Activated T-cell treated with anti-CD3 and anti-CD28 coated beads, Interleukin-2, amount 50 U/mL, for 72 hours (primary cell): ENCODE results near the gene CKLF. TPM values are rescaled to one million over a fixed set of nuclear protein-coding genes. Genes with fewer than 3 reads are reported as not detected.
A peak's percentile ranks its signal among the peaks of the same experiment; 100 is the strongest.

Source experiments
- ATAC-seq, 2 donors: fragments of 150-1000 bp; cut with Tn5 transposase; replicated peaks in 1 of 2; 2 replicates each; pipeline ENCODE4 v1.10.0; 2021; ENCODE audit warnings: moderate library complexity in 2 of 2, mild to moderate bottlenecking in 1 of 2
- DNase-seq, 2 donors: peaks; one replicate each; pipeline ENCODE4 v3.0.0; 2021 to 2022; ENCODE audit warnings: mixed read lengths in 1 of 2
- H3K27ac Mint-ChIP-seq: one replicate; pipeline ENCODE4 v1.8.0; 2022; ENCODE audit warnings: mild to moderate bottlenecking, moderate library complexity, mixed read lengths
- H3K27me3 Mint-ChIP-seq: one replicate; pipeline ENCODE4 v1.8.0; 2022; ENCODE audit warnings: low read depth, mixed read lengths
- H3K36me3 Mint-ChIP-seq, 2 donors: one replicate each; pipeline ENCODE4 v1.8.0; 2022; ENCODE audit warnings: mixed read lengths in 2 of 2, mild to moderate bottlenecking in 1 of 2; ENCODE audit not compliant: insufficient read depth in 2 of 2
- H3K4me1 Mint-ChIP-seq: one replicate; pipeline ENCODE4 v1.8.0; 2022; ENCODE audit warnings: low read depth, mixed read lengths
- H3K4me3 Mint-ChIP-seq, 2 donors: one replicate each; pipeline ENCODE4 v1.8.0; 2022; ENCODE audit warnings: mild to moderate bottlenecking in 2 of 2, mixed read lengths in 2 of 2, moderate library complexity in 2 of 2
- H3K9me3 Mint-ChIP-seq, 2 donors: one replicate each; pipeline ENCODE4 v1.8.0; 2022; ENCODE audit warnings: mixed read lengths in 2 of 2
- total RNA-seq, 2 donors: library from RNA; stranded (reverse); gene quantifications; one replicate each; pipeline ENCODE4 v1.2.3, GENCODE V29; 2022

The CKLF gene
- total RNA-seq: 100 to 1,000 TPM; 163 to 172 TPM

- Mint-ChIP-seq H3K36me3 (peaks cover 17 to 32% of the 10 kb centered on the region in 2 donors), H3K4me1 (peaks cover 77% of the 10 kb centered on the region), H3K4me3 (peak within 1 kb of the TSS; percentile 90 to 95), H3K27ac (peak within 1 kb of the TSS; percentile 99), H3K27me3 (no peaks in the 10 kb centered on the region), H3K9me3 (no peaks in the 10 kb centered on the region)
- peak; percentile 91 to 96 for DNase-seq
- ATAC-seq: peak; percentile 73 to 79
Measured at GRCh38 chr16:66552286-66553177, at the start of gene CKLF. Gene CKLF, plus strand, starts transcription at chr16:66552576. Its CDS starts 140 bp downstream, at chr16:66552716.

GRCh38 chr16:66503030-66503429 is 49.3 kb upstream of the CKLF start:
- Mint-ChIP-seq H3K36me3 (no peaks in the 10 kb centered on the region), H3K9me3 (no peaks in the 10 kb centered on the region), H3K4me1 (no peaks in the 10 kb centered on the region), H3K27me3 (no peaks in the 10 kb centered on the region), H3K27ac (no peak overlapping the region), H3K4me3 (no peak overlapping the region)
- no peak for ATAC-seq
- DNase-seq: no peak

GRCh38 chr16:66503612-66504011 is 48.8 kb upstream of the CKLF start:
- Mint-ChIP-seq H3K27me3 (no peaks in the 10 kb centered on the region), H3K9me3 (no peaks in the 10 kb centered on the region), H3K4me3 (no peak overlapping the region), H3K36me3 (no peaks in the 10 kb centered on the region), H3K4me1 (no peaks in the 10 kb centered on the region), H3K27ac (no peak overlapping the region)
- ATAC-seq: no peak
- no peak for DNase-seq

GRCh38 chr16:66507731-66508239 is 44.6 kb upstream of the CKLF start:
- Mint-ChIP-seq H3K9me3 (no peaks in the 10 kb centered on the region), H3K27ac (no peak overlapping the region), H3K36me3 (no peaks in the 10 kb centered on the region), H3K4me1 (peaks cover 4% of the 10 kb centered on the region), H3K4me3 (no peak overlapping the region), H3K27me3 (no peaks in the 10 kb centered on the region)
- ATAC-seq (no peak), DNase-seq (no peak)

GRCh38 chr16:66508248-66508913 is 44.0 kb upstream of the CKLF start:
- ATAC-seq: peak in 1 of 2 donors; percentile 33
- Mint-ChIP-seq H3K27ac (no peak overlapping the region), H3K27me3 (no peaks in the 10 kb centered on the region), H3K36me3 (no peaks in the 10 kb centered on the region), H3K4me3 (no peak overlapping the region), H3K9me3 (no peaks in the 10 kb centered on the region), H3K4me1 (peaks cover 4% of the 10 kb centered on the region)
- DNase-seq: no peak

GRCh38 chr16:66508914-66509496 is 43.4 kb upstream of the CKLF start:
- H3K27ac Mint-ChIP-seq: no peak overlapping the region

GRCh38 chr16:66509576-66509975 is 42.8 kb upstream of the CKLF start:
- H3K36me3 Mint-ChIP-seq: no peaks in the 10 kb centered on the region
- H3K27me3 Mint-ChIP-seq: no peaks in the 10 kb centered on the region
- DNase-seq (no peak), ATAC-seq (no peak)
- no peak overlapping the region for H3K27ac Mint-ChIP-seq
- no peak overlapping the region for H3K4me3 Mint-ChIP-seq
- H3K4me1 Mint-ChIP-seq: peaks cover 4% of the 10 kb centered on the region
- H3K9me3 Mint-ChIP-seq: no peaks in the 10 kb centered on the region

More at GRCh38 chr16:66508914-66509496, 43.4 kb upstream of the CKLF start:
- DNase-seq: no peak
- Mint-ChIP-seq H3K4me3 (no peak overlapping the region), H3K4me1 (peaks cover 4% of the 10 kb centered on the region), H3K36me3 (no peaks in the 10 kb centered on the region), H3K9me3 (no peaks in the 10 kb centered on the region), H3K27me3 (no peaks in the 10 kb centered on the region)
- no peak for ATAC-seq

- DNase-seq: no peak
- Mint-ChIP-seq H3K4me1 (peaks cover 9% of the 10 kb centered on the region), H3K27ac (no peak overlapping the region), H3K9me3 (no peaks in the 10 kb centered on the region), H3K27me3 (no peaks in the 10 kb centered on the region), H3K4me3 (no peak overlapping the region), H3K36me3 (no peaks in the 10 kb centered on the region)
- no peak for ATAC-seq
Measured at GRCh38 chr16:66510298-66510697, 42.1 kb upstream of the CKLF start.

- Mint-ChIP-seq H3K27ac (no peak overlapping the region), H3K36me3 (no peaks in the 10 kb centered on the region), H3K4me3 (no peak overlapping the region), H3K4me1 (peaks cover 16% of the 10 kb centered on the region), H3K27me3 (no peaks in the 10 kb centered on the region), H3K9me3 (no peaks in the 10 kb centered on the region)
- ATAC-seq (no peak), DNase-seq (no peak)
Measured at GRCh38 chr16:66510711-66511601, 41.4 kb upstream of the CKLF start.

- H3K9me3 Mint-ChIP-seq: no peaks in the 10 kb centered on the region
- no peak overlapping the region for H3K4me3 Mint-ChIP-seq
- DNase-seq: no peak
- H3K36me3 Mint-ChIP-seq: no peaks in the 10 kb centered on the region
- H3K27ac Mint-ChIP-seq: no peak overlapping the region
- no peaks in the 10 kb centered on the region for H3K27me3 Mint-ChIP-seq
- H3K4me1 Mint-ChIP-seq: peaks cover 24% of the 10 kb centered on the region
- no peak for ATAC-seq
Measured at GRCh38 chr16:66511602-66512271, 40.6 kb upstream of the CKLF start.

GRCh38 chr16:66512272-66513110 is 39.9 kb upstream of the CKLF start:
- Mint-ChIP-seq H3K4me1 (peaks cover 31% of the 10 kb centered on the region), H3K27ac (no peak overlapping the region), H3K36me3 (no peaks in the 10 kb centered on the region), H3K4me3 (no peak overlapping the region), H3K9me3 (no peaks in the 10 kb centered on the region), H3K27me3 (no peaks in the 10 kb centered on the region)
- ATAC-seq (no peak), DNase-seq (no peak)
